K562 (cell line): ENCODE data around the gene RAD1. TPM values are rescaled to one million over a fixed set of nuclear protein-coding genes. Genes with fewer than 3 reads are reported as not detected.

ENCODE experiments used
- BACH1 ChIP-seq: fragments of 200-800 bp; sonication (Bioruptor generic); IDR thresholded peaks from 2 replicates; pipeline ENCODE4 v1.6.1; 2016; ENCODE audit warnings: missing genetic modification characterization, missing compliant biosample characterization
- CREB1 ChIP-seq, 2 experiments: sonication (generic) in 1 of 2; formaldehyde crosslinking in 1 of 2; IDR thresholded peaks; 2 replicates each; pipeline versions ENCODE4 v1.6.1 to v1.8.0; 2012 to 2022; ENCODE audit warnings: inconsistent platforms in 1 of 2, mild to moderate bottlenecking in 1 of 2, missing genetic modification reagents in 1 of 2, moderate library complexity in 1 of 2
- FOXJ2 ChIP-seq: fragments of 200-800 bp; sonication (Bioruptor generic); IDR thresholded peaks from 2 replicates; pipeline ENCODE4 v1.6.1; 2016; ENCODE audit warnings: missing genetic modification characterization, missing compliant biosample characterization
- KAT7 ChIP-seq: sonication (generic); formaldehyde crosslinking; IDR thresholded peaks from 2 replicates; pipeline ENCODE4 v1.8.0; 2022; ENCODE audit warnings: missing genetic modification reagents, mild to moderate bottlenecking, borderline replicate concordance
- L3MBTL2 ChIP-seq: fragments of 450-650 bp; IDR thresholded peaks from 2 replicates; pipeline ENCODE4 v1.6.1; 2016; ENCODE audit warnings: mild to moderate bottlenecking, moderate library complexity
- NFXL1 ChIP-seq: fragments of 450-650 bp; formaldehyde crosslinking; IDR thresholded peaks from 2 replicates; pipeline ENCODE4 v1.4.0; 2021; ENCODE audit warnings: mild to moderate bottlenecking
- NR4A1 ChIP-seq, 2 experiments: fragments of 250-450 bp in 1 of 2; fragments of 450-650 bp in 1 of 2; sonication (Bioruptor Pico) in 1 of 2; IDR thresholded peaks; 2 replicates each; pipeline versions ENCODE4 v1.4.0 to v1.6.1; 2016 to 2020; ENCODE audit warnings: mild to moderate bottlenecking in 2 of 2, missing compliant biosample characterization in 1 of 2, missing genetic modification characterization in 1 of 2, moderate library complexity in 1 of 2
- PHTF2 ChIP-seq: fragments of 250-450 bp; sonication (Bioruptor Pico); IDR thresholded peaks from 2 replicates; pipeline ENCODE4 v1.5.0; 2021; ENCODE audit warnings: mild to moderate bottlenecking
- RAD51 ChIP-seq: fragments of 450-650 bp; IDR thresholded peaks from 2 replicates; pipeline ENCODE4 v1.7.1; 2016; ENCODE audit warnings: low read depth, mild to moderate bottlenecking, borderline replicate concordance
- SAFB2 ChIP-seq: fragments of 200-400 bp; formaldehyde crosslinking; IDR thresholded peaks from 2 replicates; pipeline ENCODE4 v1.6.1; 2018; ENCODE audit warnings: borderline replicate concordance, low read length, low read depth, moderate library complexity; ENCODE audit not compliant: severe bottlenecking
- SNIP1 ChIP-seq: fragments of 450-650 bp; IDR thresholded peaks from 2 replicates; pipeline ENCODE4 v1.7.1; 2017; ENCODE audit warnings: low read depth, mild to moderate bottlenecking
- TAF15 ChIP-seq: fragments of 200-400 bp; formaldehyde crosslinking; IDR thresholded peaks from 2 replicates; pipeline ENCODE4 v1.6.1; 2017; ENCODE audit warnings: mild to moderate bottlenecking, low read depth, low read length, moderate library complexity
- ZNF12 ChIP-seq: sonication (generic); formaldehyde crosslinking; IDR thresholded peaks from 2 replicates; pipeline ENCODE4 v1.4.0; 2020; ENCODE audit warnings: mild to moderate bottlenecking, missing genetic modification reagents
- ZNF121 ChIP-seq: sonication (generic); formaldehyde crosslinking; conservative IDR thresholded peaks from 2 replicates; pipeline ENCODE4 v1.8.0; 2022; ENCODE audit warnings: missing genetic modification reagents
- ZNF778 ChIP-seq: fragments of 450-650 bp; formaldehyde crosslinking; IDR thresholded peaks from 2 replicates; pipeline ENCODE4 v1.4.0; 2020; ENCODE audit warnings: mild to moderate bottlenecking, moderate library complexity
- polyA plus RNA-seq, 8 experiments: library from polyadenylated mRNA; depleted of rRNA in 4 of 8; stranded (reverse) in 5 of 8; unstranded in 3 of 8; fragments of >200 nt; fragmentation: Nextera tagmentation in 2 of 8; fragmentation: Illumina TruSeq in 1 of 8; extraction: Ambion mirVana in 2 of 8; extraction: Trizol in 1 of 8; gene quantifications; 2 replicates each; pipeline versions ENCODE4 v1.2.1 to v1.2.3, GENCODE V29; 2011 to 2014; ENCODE audit warnings: inconsistent platforms in 1 of 8, missing spikeins in 1 of 8
- total RNA-seq, 7 experiments: library from RNA; depleted of rRNA in 6 of 7; stranded (reverse); fragments of >200 nt in 6 of 7; fragmentation: Illumina TruSeq in 2 of 7; extraction: Trizol in 2 of 7; gene quantifications; 2 replicates each; pipeline versions ENCODE4 v1.2.1 to v1.2.3, GENCODE V29; 2011 to 2021; ENCODE audit warnings: low replicate concordance in 1 of 7
- TF ChIP-seq, protein P1 (sequence below): sonication (generic); IDR thresholded peaks from 2 replicates; pipeline ENCODE4 v1.6.1; 2016
- TF ChIP-seq, protein P2 (sequence below): sonication (generic); formaldehyde crosslinking; IDR thresholded peaks from 2 replicates; pipeline ENCODE4 v1.8.0; 2022; ENCODE audit warnings: mild to moderate bottlenecking, missing genetic modification reagents
- TF ChIP-seq, protein P3 (sequence below): fragments of 450-650 bp; IDR thresholded peaks from 2 replicates; pipeline ENCODE4 v1.6.1; 2016; ENCODE audit warnings: mild to moderate bottlenecking

RAD1 gene
- total and polyA plus RNA-seq, 9 of the 15 experiments (the other 6 are each of a cell fraction or from before 2014, with no cell fraction given) = 44.5 to 148 (median 60.8) TPM

DNA sequence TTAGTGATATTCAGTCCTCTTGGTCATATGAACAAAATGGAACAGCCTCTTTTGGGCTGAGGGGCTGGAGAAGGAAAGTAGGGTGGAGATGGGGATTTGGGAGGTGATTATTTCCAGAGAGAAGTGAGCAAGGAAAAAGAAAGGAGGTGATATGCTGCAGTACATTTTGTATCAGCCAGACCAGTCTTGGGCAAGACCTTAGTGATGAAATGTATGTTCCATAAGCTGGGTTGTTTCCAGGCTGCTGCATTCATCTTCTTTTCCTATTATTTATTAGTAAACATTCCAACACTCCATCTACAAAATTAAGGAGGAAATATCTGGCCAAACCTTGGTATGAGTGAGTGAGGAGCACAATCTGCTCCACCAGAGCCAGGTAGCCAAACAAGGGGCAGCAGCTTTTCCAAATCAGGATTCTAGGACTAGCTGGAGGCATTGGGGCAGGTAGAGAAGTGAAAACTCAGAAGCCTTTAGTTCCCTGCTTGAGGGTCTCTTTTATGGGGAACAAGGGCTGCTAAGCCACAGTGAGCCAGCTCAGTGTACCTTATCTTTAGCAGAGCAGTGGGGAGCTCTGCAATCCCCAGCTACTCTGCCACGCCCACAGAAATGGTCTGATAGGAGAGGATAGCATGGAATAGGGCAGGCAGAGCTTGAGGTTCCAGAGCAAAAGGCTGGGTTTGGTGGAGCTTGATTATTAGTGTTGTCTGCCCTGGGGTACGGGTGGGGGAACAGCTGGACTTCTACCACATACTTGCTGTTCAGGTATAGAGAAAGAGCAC lies 19.5 kb downstream of the RAD1 start (continued):
- TF ChIP-seq RAD51 = no peak
- TF ChIP-seq, protein P1, sequence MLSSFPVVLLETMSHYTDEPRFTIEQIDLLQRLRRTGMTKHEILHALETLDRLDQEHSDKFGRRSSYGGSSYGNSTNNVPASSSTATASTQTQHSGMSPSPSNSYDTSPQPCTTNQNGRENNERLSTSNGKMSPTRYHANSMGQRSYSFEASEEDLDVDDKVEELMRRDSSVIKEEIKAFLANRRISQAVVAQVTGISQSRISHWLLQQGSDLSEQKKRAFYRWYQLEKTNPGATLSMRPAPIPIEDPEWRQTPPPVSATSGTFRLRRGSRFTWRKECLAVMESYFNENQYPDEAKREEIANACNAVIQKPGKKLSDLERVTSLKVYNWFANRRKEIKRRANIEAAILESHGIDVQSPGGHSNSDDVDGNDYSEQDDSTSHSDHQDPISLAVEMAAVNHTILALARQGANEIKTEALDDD = no peak
- no peak for TF ChIP-seq TAF15
- TF ChIP-seq NR4A1 (CRISPR knock-in tag; IDR thresholded peaks at IDR 0.05) = no peak
- TF ChIP-seq NR4A1 (tag; IDR thresholded peaks at IDR 0.05) = no peak
- no peak for TF ChIP-seq ZNF778 (CRISPR knock-in tag)
- TF ChIP-seq PHTF2 (CRISPR knock-in tag) = no peak
- no peak for TF ChIP-seq BACH1 (tag)
- no peak; the same call in 1 of the 2 replicates for TF ChIP-seq CREB1 (IDR thresholded peaks at IDR 0.05)
- TF ChIP-seq CREB1 (CRISPR knock-in tag; IDR thresholded peaks at IDR 0.05) = no peak
- TF ChIP-seq FOXJ2 (tag) = no peak
- no peak for TF ChIP-seq SNIP1
- TF ChIP-seq L3MBTL2 = no peak
- TF ChIP-seq, protein P2, sequence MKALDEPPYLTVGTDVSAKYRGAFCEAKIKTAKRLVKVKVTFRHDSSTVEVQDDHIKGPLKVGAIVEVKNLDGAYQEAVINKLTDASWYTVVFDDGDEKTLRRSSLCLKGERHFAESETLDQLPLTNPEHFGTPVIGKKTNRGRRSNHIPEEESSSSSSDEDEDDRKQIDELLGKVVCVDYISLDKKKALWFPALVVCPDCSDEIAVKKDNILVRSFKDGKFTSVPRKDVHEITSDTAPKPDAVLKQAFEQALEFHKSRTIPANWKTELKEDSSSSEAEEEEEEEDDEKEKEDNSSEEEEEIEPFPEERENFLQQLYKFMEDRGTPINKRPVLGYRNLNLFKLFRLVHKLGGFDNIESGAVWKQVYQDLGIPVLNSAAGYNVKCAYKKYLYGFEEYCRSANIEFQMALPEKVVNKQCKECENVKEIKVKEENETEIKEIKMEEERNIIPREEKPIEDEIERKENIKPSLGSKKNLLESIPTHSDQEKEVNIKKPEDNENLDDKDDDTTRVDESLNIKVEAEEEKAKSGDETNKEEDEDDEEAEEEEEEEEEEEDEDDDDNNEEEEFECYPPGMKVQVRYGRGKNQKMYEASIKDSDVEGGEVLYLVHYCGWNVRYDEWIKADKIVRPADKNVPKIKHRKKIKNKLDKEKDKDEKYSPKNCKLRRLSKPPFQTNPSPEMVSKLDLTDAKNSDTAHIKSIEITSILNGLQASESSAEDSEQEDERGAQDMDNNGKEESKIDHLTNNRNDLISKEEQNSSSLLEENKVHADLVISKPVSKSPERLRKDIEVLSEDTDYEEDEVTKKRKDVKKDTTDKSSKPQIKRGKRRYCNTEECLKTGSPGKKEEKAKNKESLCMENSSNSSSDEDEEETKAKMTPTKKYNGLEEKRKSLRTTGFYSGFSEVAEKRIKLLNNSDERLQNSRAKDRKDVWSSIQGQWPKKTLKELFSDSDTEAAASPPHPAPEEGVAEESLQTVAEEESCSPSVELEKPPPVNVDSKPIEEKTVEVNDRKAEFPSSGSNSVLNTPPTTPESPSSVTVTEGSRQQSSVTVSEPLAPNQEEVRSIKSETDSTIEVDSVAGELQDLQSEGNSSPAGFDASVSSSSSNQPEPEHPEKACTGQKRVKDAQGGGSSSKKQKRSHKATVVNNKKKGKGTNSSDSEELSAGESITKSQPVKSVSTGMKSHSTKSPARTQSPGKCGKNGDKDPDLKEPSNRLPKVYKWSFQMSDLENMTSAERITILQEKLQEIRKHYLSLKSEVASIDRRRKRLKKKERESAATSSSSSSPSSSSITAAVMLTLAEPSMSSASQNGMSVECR (CRISPR knock-in tag) = no peak
- TF ChIP-seq NFXL1 (CRISPR knock-in tag) = no peak
- TF ChIP-seq KAT7 = no peak
- TF ChIP-seq ZNF12 (CRISPR knock-in tag) = no peak
- TF ChIP-seq, protein P3, sequence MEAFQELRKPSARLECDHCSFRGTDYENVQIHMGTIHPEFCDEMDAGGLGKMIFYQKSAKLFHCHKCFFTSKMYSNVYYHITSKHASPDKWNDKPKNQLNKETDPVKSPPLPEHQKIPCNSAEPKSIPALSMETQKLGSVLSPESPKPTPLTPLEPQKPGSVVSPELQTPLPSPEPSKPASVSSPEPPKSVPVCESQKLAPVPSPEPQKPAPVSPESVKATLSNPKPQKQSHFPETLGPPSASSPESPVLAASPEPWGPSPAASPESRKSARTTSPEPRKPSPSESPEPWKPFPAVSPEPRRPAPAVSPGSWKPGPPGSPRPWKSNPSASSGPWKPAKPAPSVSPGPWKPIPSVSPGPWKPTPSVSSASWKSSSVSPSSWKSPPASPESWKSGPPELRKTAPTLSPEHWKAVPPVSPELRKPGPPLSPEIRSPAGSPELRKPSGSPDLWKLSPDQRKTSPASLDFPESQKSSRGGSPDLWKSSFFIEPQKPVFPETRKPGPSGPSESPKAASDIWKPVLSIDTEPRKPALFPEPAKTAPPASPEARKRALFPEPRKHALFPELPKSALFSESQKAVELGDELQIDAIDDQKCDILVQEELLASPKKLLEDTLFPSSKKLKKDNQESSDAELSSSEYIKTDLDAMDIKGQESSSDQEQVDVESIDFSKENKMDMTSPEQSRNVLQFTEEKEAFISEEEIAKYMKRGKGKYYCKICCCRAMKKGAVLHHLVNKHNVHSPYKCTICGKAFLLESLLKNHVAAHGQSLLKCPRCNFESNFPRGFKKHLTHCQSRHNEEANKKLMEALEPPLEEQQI = no peak
- no peak for TF ChIP-seq SAFB2
- no peak for TF ChIP-seq ZNF121
